ENCODE results near the gene TRIM33. TPM values are rescaled to one million over a fixed set of nuclear protein-coding genes. Genes with fewer than 3 reads are reported as not detected.

TRIM33 gene
- total and polyA plus RNA-seq, 10 of the 15 experiments (the other 5 are each of a cell fraction or from before 2014, with no cell fraction given): 9.0 to 40.3 (median 22.0) TPM

GRCh38 chr1:114551400-114551799 lies 40.4 kb upstream of the TRIM33 start:
- Histone ChIP-seq H3K79me2 (ENCODE audit: control insufficient read depth, insufficient read depth, low read length) (no peaks in the 10 kb centered on the region), H4K20me1 (ENCODE audit: control insufficient read depth, insufficient read depth) (no peaks in the 10 kb centered on the region), H3K4me2 (ENCODE audit: control insufficient read depth, insufficient read depth) (no peak overlapping the region), H3K9me3 (replicated peaks; ENCODE audit: control insufficient read depth, insufficient read depth, low read length) (no peaks in the 10 kb centered on the region), H3K36me3 (ENCODE audit: control insufficient read depth in 2 of 2, insufficient read depth in 2 of 2, low read length in 1 of 2) (no peaks in the 10 kb centered on the region), H3K27me3 (replicated peaks in 1 of 2; ENCODE audit: control insufficient read depth in 2 of 2, insufficient read depth in 2 of 2, low read length in 1 of 2) (no peaks in the 10 kb centered on the region), H3K27ac (ENCODE audit: control insufficient read depth, insufficient read depth) (no peak overlapping the region), H3K9ac (ENCODE audit: control insufficient read depth, insufficient read depth, low read length) (no peak overlapping the region), H2AFZ (ENCODE audit: control insufficient read depth, low read depth, low read length) (no peak overlapping the region), H3K4me1 (ENCODE audit: control insufficient read depth, insufficient read depth, low read length) (no peaks in the 10 kb centered on the region), H3K4me3 (no peak overlapping the region)
- intact Hi-C loops (cut with micrococcal nuclease; ENCODE audit: unreplicated experiment) (no loop called here), in situ Hi-C loops (cut with MboI) (loop anchor here (10.0 kb wide), 1 partner anchor 577 kb away; the partner anchor contains the start of gene OLFML3)
- ChIA-PET CTCF (no interaction called here), POLR2A (interaction anchor here (0.6 kb wide), 1 partner anchor 21 kb away, joined by 3 read pairs; no protein-coding TSS in a partner anchor), SMC1A (ENCODE audit: uncharacterized antibody, unreplicated experiment) (no interaction called here), RAD21 (ENCODE audit: unreplicated experiment) (no interaction called here)
- ATAC-seq (no peak), FAIRE-seq (no peak), DNase-seq (ENCODE audit: low read depth, low spot score) (no peak)
- BruUV-seq (replicated peaks): no TSS peak
- 29% methylated on average over 4 of the region's 4 CpGs for WGBS (ENCODE audit: insufficient coverage, insufficient replicate concordance, low lambda C conversion rate, missing lambda C conversion rate)
- TF ChIP-seq ZBED1 (IDR thresholded peaks at IDR 0.05; ENCODE audit: borderline replicate concordance) (no peak), BACH1 (IDR thresholded peaks at IDR 0.05; ENCODE audit: borderline replicate concordance) (no peak), SIX5 (IDR thresholded peaks at IDR 0.05; ENCODE audit: low read depth, low read length, severe bottlenecking) (no peak), EED (IDR thresholded peaks at IDR 0.05; ENCODE audit: low read depth) (no peak), EP300 (IDR thresholded peaks at IDR 0.05; ENCODE audit: borderline replicate concordance in 1 of 2, control insufficient read depth in 1 of 2, low read depth in 2 of 2, low read length in 2 of 2) (no peak)
- TF ChIP-seq, protein P1, sequence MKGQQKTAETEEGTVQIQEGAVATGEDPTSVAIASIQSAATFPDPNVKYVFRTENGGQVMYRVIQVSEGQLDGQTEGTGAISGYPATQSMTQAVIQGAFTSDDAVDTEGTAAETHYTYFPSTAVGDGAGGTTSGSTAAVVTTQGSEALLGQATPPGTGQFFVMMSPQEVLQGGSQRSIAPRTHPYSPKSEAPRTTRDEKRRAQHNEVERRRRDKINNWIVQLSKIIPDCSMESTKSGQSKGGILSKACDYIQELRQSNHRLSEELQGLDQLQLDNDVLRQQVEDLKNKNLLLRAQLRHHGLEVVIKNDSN (IDR thresholded peaks at IDR 0.05; ENCODE audit: borderline replicate concordance, extremely low read length, insufficient read depth, low read depth, low read length): no peak

GRCh38 chr1:114550336-114550735 lies 39.3 kb upstream of the TRIM33 start:
- Histone ChIP-seq H3K4me3 (no peak overlapping the region), H3K4me2 (ENCODE audit: control insufficient read depth, insufficient read depth) (no peak overlapping the region), H3K36me3 (ENCODE audit: control insufficient read depth in 2 of 2, insufficient read depth in 2 of 2, low read length in 1 of 2) (no peaks in the 10 kb centered on the region), H4K20me1 (ENCODE audit: control insufficient read depth, insufficient read depth) (no peaks in the 10 kb centered on the region), H3K4me1 (ENCODE audit: control insufficient read depth, insufficient read depth, low read length) (no peaks in the 10 kb centered on the region), H3K27ac (ENCODE audit: control insufficient read depth, insufficient read depth) (no peak overlapping the region), H3K9me3 (replicated peaks; ENCODE audit: control insufficient read depth, insufficient read depth, low read length) (no peaks in the 10 kb centered on the region), H3K9ac (ENCODE audit: control insufficient read depth, insufficient read depth, low read length) (no peak overlapping the region), H3K79me2 (ENCODE audit: control insufficient read depth, insufficient read depth, low read length) (no peaks in the 10 kb centered on the region), H2AFZ (ENCODE audit: control insufficient read depth, low read depth, low read length) (no peak overlapping the region), H3K27me3 (replicated peaks in 1 of 2; ENCODE audit: control insufficient read depth in 2 of 2, insufficient read depth in 2 of 2, low read length in 1 of 2) (no peaks in the 10 kb centered on the region)
- ChIA-PET SMC1A (ENCODE audit: uncharacterized antibody, unreplicated experiment) (interaction anchor here (0.6 to 1.3 kb wide), 2 partner anchors 44 to 82 kb away, joined by 3 read pairs; no protein-coding TSS in a partner anchor), CTCF (no interaction called here), POLR2A (no interaction called here), RAD21 (ENCODE audit: unreplicated experiment) (interaction anchor here (1.4 kb wide), 1 partner anchor 9 kb away, joined by 4 read pairs; no protein-coding TSS in a partner anchor)
- FAIRE-seq: no peak
- no TSS peak for BruUV-seq (replicated peaks)
- WGBS (ENCODE audit: insufficient coverage, insufficient replicate concordance, low lambda C conversion rate, missing lambda C conversion rate): 100% methylated on average over 2 of the region's 2 CpGs
- intact Hi-C loops (cut with micrococcal nuclease; ENCODE audit: unreplicated experiment) (no loop called here), in situ Hi-C loops (cut with MboI) (loop anchor here (10.0 kb wide), 1 partner anchor 576 kb away; the partner anchor contains the start of gene OLFML3)
- no peak for ATAC-seq
- no peak for DNase-seq (ENCODE audit: low read depth, low spot score)
- TF ChIP-seq SMAD5 (IDR thresholded peaks at IDR 0.05; ENCODE audit: low read depth): no peak
- TF ChIP-seq SPI1 (IDR thresholded peaks at IDR 0.05; ENCODE audit: borderline replicate concordance, insufficient read depth, low read depth, low read length): no peak
- no peak for TF ChIP-seq ESRRA (IDR thresholded peaks at IDR 0.05; ENCODE audit: low read length)
- no peak for TF ChIP-seq JUND (IDR thresholded peaks at IDR 0.05; ENCODE audit: low read depth, low read length)
- TF ChIP-seq, protein P2, sequence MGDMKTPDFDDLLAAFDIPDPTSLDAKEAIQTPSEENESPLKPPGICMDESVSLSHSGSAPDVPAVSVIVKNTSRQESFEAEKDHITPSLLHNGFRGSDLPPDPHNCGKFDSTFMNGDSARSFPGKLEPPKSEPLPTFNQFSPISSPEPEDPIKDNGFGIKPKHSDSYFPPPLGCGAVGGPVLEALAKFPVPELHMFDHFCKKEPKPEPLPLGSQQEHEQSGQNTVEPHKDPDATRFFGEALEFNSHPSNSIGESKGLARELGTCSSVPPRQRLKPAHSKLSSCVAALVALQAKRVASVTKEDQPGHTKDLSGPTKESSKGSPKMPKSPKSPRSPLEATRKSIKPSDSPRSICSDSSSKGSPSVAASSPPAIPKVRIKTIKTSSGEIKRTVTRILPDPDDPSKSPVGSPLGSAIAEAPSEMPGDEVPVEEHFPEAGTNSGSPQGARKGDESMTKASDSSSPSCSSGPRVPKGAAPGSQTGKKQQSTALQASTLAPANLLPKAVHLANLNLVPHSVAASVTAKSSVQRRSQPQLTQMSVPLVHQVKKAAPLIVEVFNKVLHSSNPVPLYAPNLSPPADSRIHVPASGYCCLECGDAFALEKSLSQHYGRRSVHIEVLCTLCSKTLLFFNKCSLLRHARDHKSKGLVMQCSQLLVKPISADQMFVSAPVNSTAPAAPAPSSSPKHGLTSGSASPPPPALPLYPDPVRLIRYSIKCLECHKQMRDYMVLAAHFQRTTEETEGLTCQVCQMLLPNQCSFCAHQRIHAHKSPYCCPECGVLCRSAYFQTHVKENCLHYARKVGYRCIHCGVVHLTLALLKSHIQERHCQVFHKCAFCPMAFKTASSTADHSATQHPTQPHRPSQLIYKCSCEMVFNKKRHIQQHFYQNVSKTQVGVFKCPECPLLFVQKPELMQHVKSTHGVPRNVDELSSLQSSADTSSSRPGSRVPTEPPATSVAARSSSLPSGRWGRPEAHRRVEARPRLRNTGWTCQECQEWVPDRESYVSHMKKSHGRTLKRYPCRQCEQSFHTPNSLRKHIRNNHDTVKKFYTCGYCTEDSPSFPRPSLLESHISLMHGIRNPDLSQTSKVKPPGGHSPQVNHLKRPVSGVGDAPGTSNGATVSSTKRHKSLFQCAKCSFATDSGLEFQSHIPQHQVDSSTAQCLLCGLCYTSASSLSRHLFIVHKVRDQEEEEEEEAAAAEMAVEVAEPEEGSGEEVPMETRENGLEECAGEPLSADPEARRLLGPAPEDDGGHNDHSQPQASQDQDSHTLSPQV (IDR thresholded peaks at IDR 0.05): no peak
- TF ChIP-seq POLR2AphosphoS5 (IDR thresholded peaks at IDR 0.05; ENCODE audit: low read length): no peak
- no peak for TF ChIP-seq IRF4 (IDR thresholded peaks at IDR 0.05; ENCODE audit: low read depth, low read length)
- TF ChIP-seq SREBF2 (IDR thresholded peaks at IDR 0.05; ENCODE audit: low read length): no peak
